SK-N-SH (cell line): ENCODE results near the gene PXYLP1. TPM values are rescaled to one million over a fixed set of nuclear protein-coding genes. Genes with fewer than 3 reads are reported as not detected.

Experiments
- CTCF ChIA-PET: fragments of 300-600, 350-600 bp; formaldehyde crosslinking; extraction: SDS; loops from one replicate; lab custom pipeline; 2021; lab: Yijun Ruan, JAX
- POLR2A ChIA-PET: fragments of 350-600 bp; sonication (Branson Sonifier 250); formaldehyde crosslinking; extraction: SDS; loops from one replicate; lab custom pipeline; 2020; ENCODE audit warnings: antibody characterized with exemption, inconsistent platforms; lab: Yijun Ruan, JAX
- DNase-seq: peaks from one replicate; pipeline ENCODE4 v3.0.0; 2012
- H2AFZ ChIP-seq: fragments of 200-600 bp; sonication (generic); 2 replicates; pipeline ENCODE4 v1.8.1; 2016; ENCODE audit warnings: antibody characterized with exemption, mild to moderate bottlenecking, low read depth
- H3F3A ChIP-seq: fragments of 200-600 bp; sonication (generic); replicated peaks from 2 replicates; pipeline ENCODE3; 2016; ENCODE audit warnings: antibody characterized with exemption, mild to moderate bottlenecking; ENCODE audit not compliant: insufficient read depth
- H3K27ac ChIP-seq, 2 experiments: fragments of 200-500 bp in 1 of 2; fragments of 200-600 bp in 1 of 2; sonication (Bioruptor generic) in 1 of 2; sonication (generic), shearing (Covaris generic) in 1 of 2; 2 replicates each; pipeline versions ENCODE4 v1.5.1 to v1.6.1; 2014 to 2016; ENCODE audit warnings: low read depth in 2 of 2, inconsistent platforms in 1 of 2, low read length in 1 of 2, mild to moderate bottlenecking in 1 of 2, mixed read lengths in 1 of 2
- H3K27me3 ChIP-seq: fragments of 200-600 bp; sonication (generic), shearing (Covaris generic); 2 replicates; pipeline ENCODE4 v1.6.1; 2016; ENCODE audit warnings: mixed run types; ENCODE audit not compliant: insufficient read depth
- H3K36me3 ChIP-seq, 2 experiments: fragments of 200-500 bp in 1 of 2; fragments of 200-600 bp in 1 of 2; sonication (Bioruptor generic) in 1 of 2; sonication (generic) in 1 of 2; replicated peaks in 1 of 2; 2 replicates each; pipeline versions ENCODE3 to v1.5.1; 2014 to 2016; ENCODE audit warnings: low read length in 1 of 2, mild to moderate bottlenecking in 1 of 2; ENCODE audit not compliant: insufficient read depth in 2 of 2, control insufficient read depth in 1 of 2
- H3K4me1 ChIP-seq, 2 experiments: fragments of 200-500 bp in 1 of 2; fragments of 200-600 bp in 1 of 2; sonication (Bioruptor generic) in 1 of 2; sonication (generic), shearing (Covaris generic) in 1 of 2; 2 replicates each; pipeline versions ENCODE4 v1.5.1 to v1.6.1; 2014 to 2016; ENCODE audit warnings: low read depth in 1 of 2, low read length in 1 of 2, mixed run types in 1 of 2; ENCODE audit not compliant: insufficient read depth in 2 of 2, control insufficient read depth in 1 of 2
- H3K4me2 ChIP-seq: fragments of 200-600 bp; sonication (generic), shearing (Covaris generic); 2 replicates; pipeline ENCODE4 v1.6.1; 2017; ENCODE audit warnings: mixed run types
- H3K4me3 ChIP-seq, 2 experiments: fragments of 200-500 bp in 1 of 2; fragments of 200-600 bp in 1 of 2; sonication (Bioruptor generic) in 1 of 2; sonication (generic), shearing (Covaris generic) in 1 of 2; 2 replicates each; pipeline versions ENCODE4 v1.5.1 to v1.8.1; 2014 to 2016; ENCODE audit warnings: low read depth in 2 of 2, inconsistent platforms in 1 of 2, low read length in 1 of 2, mild to moderate bottlenecking in 1 of 2, mixed read lengths in 1 of 2, moderate library complexity in 1 of 2
- H3K79me2 ChIP-seq: fragments of 200-600 bp; sonication (generic); 2 replicates; pipeline ENCODE4 v1.8.1; 2017; ENCODE audit warnings: mild to moderate bottlenecking; ENCODE audit not compliant: insufficient read depth
- H3K9ac ChIP-seq: fragments of 200-600 bp; sonication (generic); 2 replicates; pipeline ENCODE4 v1.6.1; 2017; ENCODE audit warnings: mixed run types
- H3K9me2 ChIP-seq: fragments of 200-600 bp; sonication (generic); 2 replicates; pipeline ENCODE4 v1.6.1; 2017; ENCODE audit warnings: mixed run types
- H3K9me3 ChIP-seq: fragments of 200-600 bp; sonication (generic); 2 replicates; pipeline ENCODE4 v1.6.1; 2017; ENCODE audit warnings: mixed run types, mild to moderate bottlenecking, moderate library complexity
- H4K20me1 ChIP-seq: fragments of 200-600 bp; sonication (generic); 2 replicates; pipeline ENCODE4 v1.6.1; 2017; ENCODE audit warnings: mild to moderate bottlenecking, mixed run types; ENCODE audit not compliant: insufficient read depth
- EP300 ChIP-seq, 2 experiments: IDR thresholded peaks; 2 replicates each; pipeline versions ENCODE4 v1.4.0 to v1.6.1; 2012; ENCODE audit warnings: borderline replicate concordance in 1 of 2, low read depth in 1 of 2, low read length in 1 of 2
- EZH2phosphoT487 ChIP-seq: fragments of 200-600 bp; sonication (generic); IDR thresholded peaks from 2 replicates; pipeline ENCODE4 v1.6.1; 2017; ENCODE audit warnings: low read depth, mixed run types, mild to moderate bottlenecking, antibody characterized with exemption, moderate library complexity, borderline replicate concordance
- GABPA ChIP-seq: IDR thresholded peaks from 2 replicates; pipeline ENCODE4 v1.4.0; 2012; ENCODE audit warnings: low read depth, mild to moderate bottlenecking
- IRF3 ChIP-seq: fragments of 150-350 bp; IDR thresholded peaks from 2 replicates; pipeline ENCODE4 v1.6.1; 2016; ENCODE audit warnings: mild to moderate bottlenecking, low read depth, low read length
- JUND ChIP-seq: IDR thresholded peaks from 2 replicates; pipeline ENCODE4 v1.4.0; 2012
- MEF2A ChIP-seq: IDR thresholded peaks from 2 replicates; pipeline ENCODE4 v1.4.0; 2012; ENCODE audit warnings: low read depth, borderline replicate concordance
- MXI1 ChIP-seq: IDR thresholded peaks from 2 replicates; pipeline ENCODE4 v1.6.1; 2012; ENCODE audit warnings: mild to moderate bottlenecking, low read depth, low read length, improper control_type of control experiment
- NRF1 ChIP-seq: IDR thresholded peaks from 2 replicates; pipeline ENCODE4 v1.6.1; 2012; ENCODE audit warnings: low read depth, mild to moderate bottlenecking, low read length
- PBX3 ChIP-seq: IDR thresholded peaks from 2 replicates; pipeline ENCODE4; 2012
- RAD21 ChIP-seq: IDR thresholded peaks from 2 replicates; pipeline ENCODE4 v1.6.1; 2012; ENCODE audit warnings: mild to moderate bottlenecking, low read length
- RFX5 ChIP-seq: IDR thresholded peaks from 2 replicates; pipeline ENCODE4 v1.6.1; 2012; ENCODE audit warnings: mild to moderate bottlenecking, improper control_type of control experiment, low read length
- SIN3A ChIP-seq: IDR thresholded peaks from 2 replicates; pipeline ENCODE4 v1.6.1; 2012; ENCODE audit warnings: low read depth, mild to moderate bottlenecking, low read length, moderate library complexity, borderline replicate concordance
- TCF12 ChIP-seq: IDR thresholded peaks from 2 replicates; pipeline ENCODE4 v1.4.0; 2012
- WGBS: methylation state at CpG from one replicate; pipeline ENCODE4 v1.1.6; 2017; ENCODE audit warnings: low lambda C conversion rate; 5-methylcytosine and 5-hydroxymethylcytosine counted together
- polyA plus RNA-seq, 3 experiments: library from polyadenylated mRNA; depleted of rRNA; stranded (reverse); fragments of >200 nt; gene quantifications; 2 replicates each; pipeline ENCODE4 v1.2.3, GENCODE V29; 2012
- TF ChIP-seq, protein P1 (sequence below): IDR thresholded peaks from 2 replicates; pipeline ENCODE4 v1.4.0; 2012; ENCODE audit warnings: low read depth
- TF ChIP-seq, protein P2 (sequence below): IDR thresholded peaks from 2 replicates; pipeline ENCODE4 v1.4.0; 2012; ENCODE audit warnings: low read depth, borderline replicate concordance
- TF ChIP-seq, protein P3 (sequence below): fragments of 200-600 bp; sonication (generic); IDR thresholded peaks from 2 replicates; pipeline ENCODE4 v1.6.1; 2017; ENCODE audit warnings: antibody characterized with exemption, mild to moderate bottlenecking, moderate library complexity

PXYLP1 gene
- polyA plus RNA-seq, 1 of the 3 experiments (the other 2 are of a cell fraction): 8.6 TPM

- no peak for TF ChIP-seq IRF3
- TF ChIP-seq, protein P1, sequence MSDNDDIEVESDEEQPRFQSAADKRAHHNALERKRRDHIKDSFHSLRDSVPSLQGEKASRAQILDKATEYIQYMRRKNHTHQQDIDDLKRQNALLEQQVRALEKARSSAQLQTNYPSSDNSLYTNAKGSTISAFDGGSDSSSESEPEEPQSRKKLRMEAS: no peak; the same call in 1 of the 2 replicates
- TF ChIP-seq, protein P2, sequence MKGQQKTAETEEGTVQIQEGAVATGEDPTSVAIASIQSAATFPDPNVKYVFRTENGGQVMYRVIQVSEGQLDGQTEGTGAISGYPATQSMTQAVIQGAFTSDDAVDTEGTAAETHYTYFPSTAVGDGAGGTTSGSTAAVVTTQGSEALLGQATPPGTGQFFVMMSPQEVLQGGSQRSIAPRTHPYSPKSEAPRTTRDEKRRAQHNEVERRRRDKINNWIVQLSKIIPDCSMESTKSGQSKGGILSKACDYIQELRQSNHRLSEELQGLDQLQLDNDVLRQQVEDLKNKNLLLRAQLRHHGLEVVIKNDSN: no peak
- no peak for TF ChIP-seq TCF12
- TF ChIP-seq MXI1: no peak
- no peak for TF ChIP-seq MEF2A
- no peak for TF ChIP-seq EP300 (IDR thresholded peaks at IDR 0.05; ENCODE audit: borderline replicate concordance in 1 of 2, low read depth in 1 of 2, low read length in 1 of 2)
- peak; percentile 57 for TF ChIP-seq RAD21
- no peak for TF ChIP-seq JUND
- no peak for TF ChIP-seq PBX3
- TF ChIP-seq GABPA: no peak
- no peak for TF ChIP-seq RFX5
- TF ChIP-seq SIN3A: no peak
- TF ChIP-seq, all 33 proteins: peak for 7
Measured at GRCh38 chr3:141231101-141231951, at the start of gene PXYLP1 (continued).

GRCh38 chr3:141183606-141184005 is 48.0 kb upstream of the PXYLP1 start:
- no peak overlapping the region for H2AFZ ChIP-seq
- no peak for TF ChIP-seq EZH2phosphoT487
- no peak for TF ChIP-seq NRF1
- TF ChIP-seq RAD21: no peak
- TF ChIP-seq GABPA: no peak
- TF ChIP-seq, protein P3, sequence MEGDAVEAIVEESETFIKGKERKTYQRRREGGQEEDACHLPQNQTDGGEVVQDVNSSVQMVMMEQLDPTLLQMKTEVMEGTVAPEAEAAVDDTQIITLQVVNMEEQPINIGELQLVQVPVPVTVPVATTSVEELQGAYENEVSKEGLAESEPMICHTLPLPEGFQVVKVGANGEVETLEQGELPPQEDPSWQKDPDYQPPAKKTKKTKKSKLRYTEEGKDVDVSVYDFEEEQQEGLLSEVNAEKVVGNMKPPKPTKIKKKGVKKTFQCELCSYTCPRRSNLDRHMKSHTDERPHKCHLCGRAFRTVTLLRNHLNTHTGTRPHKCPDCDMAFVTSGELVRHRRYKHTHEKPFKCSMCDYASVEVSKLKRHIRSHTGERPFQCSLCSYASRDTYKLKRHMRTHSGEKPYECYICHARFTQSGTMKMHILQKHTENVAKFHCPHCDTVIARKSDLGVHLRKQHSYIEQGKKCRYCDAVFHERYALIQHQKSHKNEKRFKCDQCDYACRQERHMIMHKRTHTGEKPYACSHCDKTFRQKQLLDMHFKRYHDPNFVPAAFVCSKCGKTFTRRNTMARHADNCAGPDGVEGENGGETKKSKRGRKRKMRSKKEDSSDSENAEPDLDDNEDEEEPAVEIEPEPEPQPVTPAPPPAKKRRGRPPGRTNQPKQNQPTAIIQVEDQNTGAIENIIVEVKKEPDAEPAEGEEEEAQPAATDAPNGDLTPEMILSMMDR: no peak
- 7% methylated on average over 2 of the region's 2 CpGs for WGBS
- no peak overlapping the region for H3K9ac ChIP-seq
- no peaks in the 10 kb centered on the region for H3K36me3 ChIP-seq
- CTCF ChIA-PET: interaction anchor here (0.7 to 4.1 kb wide), 6 partner anchors 9 to 183 kb away, joined by 3 to 30 read pairs (median 12); no protein-coding TSS in a partner anchor
- H3K9me2 ChIP-seq: no peaks in the 10 kb centered on the region
- no peaks in the 10 kb centered on the region for H3K4me1 ChIP-seq
- no peaks in the 10 kb centered on the region for H3K9me3 ChIP-seq
- no peak overlapping the region for H3K4me3 ChIP-seq
- no peak for DNase-seq
- H4K20me1 ChIP-seq: no peaks in the 10 kb centered on the region
- H3K27me3 ChIP-seq: no peaks in the 10 kb centered on the region
- POLR2A ChIA-PET: no interaction called here
- H3K79me2 ChIP-seq: no peaks in the 10 kb centered on the region
- H3F3A ChIP-seq: no peaks in the 10 kb centered on the region
- no peak overlapping the region for H3K27ac ChIP-seq
- no peak overlapping the region for H3K4me2 ChIP-seq
